Duodenal mucosa (tissue), 2 donors: ENCODE results near the gene PGM2.
"Not testable (repeated sequence)": the region's sequence is repeated elsewhere in the genome, so short reads cannot be mapped to it uniquely, and the experiment has no call there.

Experiments used
- H3K27ac ChIP-seq: one replicate; pipeline ENCODE4 v1.7.0; 2013; ENCODE audit warnings: low read depth, low read length
- H3K27me3 ChIP-seq, 2 donors: one replicate each; pipeline ENCODE4 v1.7.0; 2013; ENCODE audit warnings: low read length in 2 of 2, control low read depth in 1 of 2; ENCODE audit not compliant: insufficient read depth in 2 of 2, control insufficient read depth in 1 of 2
- H3K36me3 ChIP-seq, 2 donors: one replicate each; pipeline ENCODE4 v1.7.0; 2013; ENCODE audit warnings: low read length in 2 of 2, control low read depth in 1 of 2; ENCODE audit not compliant: insufficient read depth in 2 of 2, control insufficient read depth in 1 of 2
- H3K4me1 ChIP-seq, 2 donors: one replicate each; pipeline ENCODE4 v1.7.0; 2013; ENCODE audit warnings: low read length in 2 of 2, control low read depth in 1 of 2; ENCODE audit not compliant: insufficient read depth in 2 of 2, control insufficient read depth in 1 of 2
- H3K4me3 ChIP-seq, 2 donors: one replicate each; pipeline ENCODE4 v1.7.0; 2013; ENCODE audit warnings: low read length in 2 of 2, low read depth in 1 of 2
- H3K9ac ChIP-seq, 2 donors: one replicate each; pipeline ENCODE4 v1.7.0; 2013; ENCODE audit warnings: low read length in 2 of 2, low read depth in 1 of 2
- H3K9me3 ChIP-seq, 2 donors: one replicate each; pipeline ENCODE4 v1.7.0; 2013; ENCODE audit warnings: low read length in 2 of 2, control low read depth in 1 of 2; ENCODE audit not compliant: control insufficient read depth in 1 of 2

Gene PGM2

DNA sequence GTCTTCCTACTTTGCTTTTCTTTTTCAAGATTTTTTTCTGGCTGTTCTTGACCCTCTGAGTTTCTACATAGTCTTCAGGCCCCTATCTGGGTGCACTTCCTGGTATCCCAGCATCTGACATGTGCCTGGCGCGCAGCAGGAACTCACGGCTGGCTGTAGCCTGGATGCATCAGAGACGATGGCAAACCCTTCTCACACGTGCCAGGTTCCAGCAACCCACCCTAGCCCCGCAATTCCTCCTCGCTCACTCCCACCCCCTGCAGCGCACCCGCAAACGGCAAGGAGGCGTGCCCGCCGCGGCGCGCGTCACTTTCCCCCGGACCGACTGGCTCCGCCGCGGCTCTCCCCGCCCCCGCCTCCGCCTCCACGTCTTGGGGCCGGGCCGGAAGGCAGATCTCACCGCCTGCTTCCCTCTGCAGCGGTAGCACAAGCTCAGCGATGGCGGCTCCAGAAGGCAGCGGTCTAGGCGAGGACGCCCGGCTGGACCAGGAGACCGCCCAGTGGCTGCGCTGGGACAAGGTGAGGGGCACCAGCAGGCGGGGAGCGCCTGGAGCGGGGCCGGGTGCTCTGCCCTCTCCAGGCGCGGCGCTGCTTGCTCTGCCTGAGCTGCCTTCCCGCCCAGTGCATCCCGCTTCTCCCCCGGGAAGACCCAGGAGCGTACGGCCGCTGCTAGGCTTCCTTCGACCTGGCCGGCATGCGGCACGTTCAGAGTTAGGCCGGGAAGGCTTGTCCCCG is at the start of gene PGM2:
TSS of gene PGM2 (plus strand) at position 392 of the 735 bp plus-strand sequence. CDS start at position 439, 47 bp downstream.
- H3K36me3 ChIP-seq = peaks cover 4 to 15% of the 10 kb centered on the region in 2 donors
- H3K4me1 ChIP-seq = peaks cover 22% of the 10 kb centered on the region in 2 donors
- H3K9ac ChIP-seq = peak within 1 kb of the TSS; percentile 87 to 95
- peak within 1 kb of the TSS; percentile 79 for H3K27ac ChIP-seq
- no peaks in the 10 kb centered on the region for H3K9me3 ChIP-seq
- no peaks in the 10 kb centered on the region for H3K27me3 ChIP-seq
- peak within 1 kb of the TSS; percentile 91 to 96 for H3K4me3 ChIP-seq

DNA sequence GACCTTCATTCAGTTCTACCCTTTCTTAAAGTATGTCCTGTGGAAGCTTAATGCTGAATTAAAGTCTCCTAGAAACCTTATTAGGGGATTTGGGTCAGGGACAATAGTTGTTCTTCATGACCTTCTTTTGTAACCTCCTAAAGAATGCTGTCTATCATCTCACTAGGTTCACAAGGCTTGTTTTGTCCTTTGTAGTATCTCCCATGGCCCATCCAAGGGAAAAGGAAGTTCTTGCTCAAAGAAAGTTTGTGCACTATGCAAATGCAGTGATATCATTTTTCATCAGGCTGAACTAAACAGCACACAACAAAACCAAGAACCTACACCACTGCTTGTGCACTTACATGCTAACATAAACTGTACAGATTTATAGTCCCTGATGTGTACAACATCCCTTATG is 46.6 kb upstream of the PGM2 start:
- Histone ChIP-seq H3K4me1 (no peaks in the 10 kb centered on the region), H3K9me3 (no peaks in the 10 kb centered on the region), H3K4me3 (no peak overlapping the region), H3K36me3 (no peaks in the 10 kb centered on the region), H3K27me3 (no peaks in the 10 kb centered on the region), H3K9ac (no peak overlapping the region), H3K27ac (no peak overlapping the region)

DNA sequence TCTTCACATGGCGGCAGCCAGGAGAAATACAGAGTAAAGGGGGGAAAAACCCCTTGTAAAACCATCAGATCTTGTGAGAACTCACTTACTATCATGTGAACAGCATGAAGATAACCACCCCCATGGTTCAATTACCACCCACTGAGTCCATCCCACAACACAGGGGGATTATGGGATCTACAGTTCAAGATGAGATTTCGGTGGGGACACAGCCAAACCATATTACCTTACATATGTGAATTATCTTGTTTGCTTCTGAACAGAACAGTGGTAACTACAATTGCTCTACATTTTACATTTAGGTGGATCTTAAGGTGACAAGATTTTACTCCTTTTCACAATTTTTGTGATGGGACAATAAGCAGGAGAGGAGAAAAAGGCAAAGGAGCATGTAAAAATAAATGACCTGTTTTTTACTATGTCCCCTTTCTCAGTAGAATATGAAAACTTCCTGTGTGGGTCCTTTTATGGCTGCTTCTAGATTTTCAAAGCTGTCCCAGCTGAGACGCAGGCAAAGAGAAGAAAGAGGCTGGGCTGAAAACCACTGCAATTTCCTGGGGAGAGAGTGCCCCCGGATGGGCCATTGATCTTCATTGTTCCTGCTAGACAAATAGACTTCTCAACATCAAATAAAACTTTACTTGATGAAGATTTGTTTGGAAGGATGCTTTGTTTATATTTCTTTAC is 45.9 kb upstream of the PGM2 start:
- H3K27ac ChIP-seq = no peak overlapping the region
- no peaks in the 10 kb centered on the region for H3K36me3 ChIP-seq
- H3K27me3 ChIP-seq = no peaks in the 10 kb centered on the region
- no peak overlapping the region for H3K4me3 ChIP-seq
- no peaks in the 10 kb centered on the region for H3K4me1 ChIP-seq
- no peak overlapping the region for H3K9ac ChIP-seq
- H3K9me3 ChIP-seq = no peaks in the 10 kb centered on the region

DNA sequence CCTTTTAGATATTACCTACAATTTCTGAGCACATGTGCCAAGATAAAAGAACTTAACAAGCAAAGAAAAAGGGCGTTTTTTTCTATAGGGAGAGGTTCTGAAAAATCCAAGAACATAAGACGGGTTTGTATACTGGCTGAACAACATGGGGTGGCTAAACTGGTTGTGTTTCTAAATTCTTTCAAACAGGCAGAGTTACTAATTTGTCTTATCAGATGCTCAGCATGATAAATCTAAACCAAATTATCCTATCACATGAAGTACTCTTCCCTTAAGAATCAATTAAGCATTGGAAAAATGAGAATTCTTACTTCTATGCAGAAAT is 45.4 kb upstream of the PGM2 start:
- Histone ChIP-seq H3K36me3 (no peaks in the 10 kb centered on the region), H3K9me3 (no peaks in the 10 kb centered on the region), H3K4me3 (no peak overlapping the region), H3K9ac (no peak overlapping the region), H3K4me1 (no peaks in the 10 kb centered on the region), H3K27me3 (no peaks in the 10 kb centered on the region), H3K27ac (no peak overlapping the region)

DNA sequence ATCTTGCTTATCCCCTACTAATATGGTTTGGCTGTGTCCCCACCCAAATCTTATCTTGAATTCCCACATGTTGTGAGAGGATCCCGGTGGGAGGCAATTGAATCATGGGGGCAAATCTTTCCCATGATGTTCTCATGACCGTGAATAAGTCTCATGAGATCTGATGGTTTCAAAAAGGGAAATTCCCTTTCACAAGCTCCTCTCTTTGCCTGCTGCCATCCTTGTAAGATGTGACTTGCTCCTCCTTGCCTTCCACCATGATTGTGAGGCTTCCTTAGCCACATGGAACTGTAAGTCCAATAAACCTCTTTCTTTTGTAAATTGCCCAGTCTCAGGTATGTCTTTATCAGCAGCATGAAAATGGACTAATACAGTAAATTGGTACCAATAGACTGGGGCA is 40.2 kb upstream of the PGM2 start:
- not testable (repeated sequence) for H3K36me3 ChIP-seq, H3K27ac ChIP-seq, H3K27me3 ChIP-seq, H3K9ac ChIP-seq, H3K4me3 ChIP-seq, H3K9me3 ChIP-seq, H3K4me1 ChIP-seq

DNA sequence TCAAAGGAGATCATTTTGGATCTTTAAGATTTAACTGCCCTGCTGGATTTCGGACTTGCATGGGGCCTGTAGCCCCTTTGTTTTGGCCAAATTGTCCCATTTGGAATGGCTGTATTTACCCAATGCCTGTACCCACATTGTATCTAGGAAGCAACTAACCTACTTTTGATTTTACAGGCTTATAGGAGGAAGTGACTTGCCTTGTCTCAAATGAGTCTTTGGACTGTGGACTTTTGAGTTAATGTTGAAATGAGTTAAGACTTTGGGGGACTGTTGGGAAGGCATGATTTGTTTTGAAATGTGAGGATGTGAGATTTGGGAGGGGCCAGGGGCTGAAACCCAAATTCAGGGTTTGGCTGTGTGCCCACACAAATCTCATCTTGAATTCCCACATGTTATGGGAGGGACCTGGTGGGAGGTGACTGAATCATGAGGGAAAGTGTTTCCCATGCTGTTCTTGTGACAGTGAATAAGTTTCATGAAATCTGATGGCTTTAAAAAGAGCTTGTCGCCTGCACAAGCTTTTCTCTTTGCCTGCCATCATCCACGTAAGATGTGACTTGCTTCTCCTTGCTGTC is 38.5 kb upstream of the PGM2 start:
- H3K9me3 ChIP-seq, H3K27me3 ChIP-seq, H3K4me3 ChIP-seq, H3K9ac ChIP-seq, H3K4me1 ChIP-seq, H3K36me3 ChIP-seq, H3K27ac ChIP-seq: not testable (repeated sequence)

DNA sequence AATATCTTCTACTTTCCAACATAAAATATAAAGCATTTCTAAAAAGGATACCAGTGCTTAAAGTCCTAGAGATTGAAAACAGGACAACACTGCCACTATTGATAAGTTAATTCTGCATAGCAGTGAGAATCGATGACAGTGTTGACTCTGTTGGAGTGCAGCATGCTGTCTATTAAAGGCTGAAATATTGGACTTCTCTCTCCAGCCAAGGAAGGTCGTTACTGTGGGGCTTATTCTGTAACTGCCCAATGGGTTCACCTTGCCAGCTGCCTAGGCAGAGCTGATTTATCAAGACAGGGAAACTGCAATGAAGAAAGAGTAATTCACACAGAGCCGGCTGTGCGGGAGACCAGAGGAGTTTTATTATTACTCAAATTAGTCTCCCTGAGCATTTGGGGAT is 37.7 kb upstream of the PGM2 start:
- Histone ChIP-seq H3K36me3 (no peaks in the 10 kb centered on the region), H3K27me3 (no peaks in the 10 kb centered on the region), H3K9ac (no peak overlapping the region), H3K27ac (no peak overlapping the region), H3K4me3 (no peak overlapping the region), H3K9me3 (no peaks in the 10 kb centered on the region), H3K4me1 (no peaks in the 10 kb centered on the region)

DNA sequence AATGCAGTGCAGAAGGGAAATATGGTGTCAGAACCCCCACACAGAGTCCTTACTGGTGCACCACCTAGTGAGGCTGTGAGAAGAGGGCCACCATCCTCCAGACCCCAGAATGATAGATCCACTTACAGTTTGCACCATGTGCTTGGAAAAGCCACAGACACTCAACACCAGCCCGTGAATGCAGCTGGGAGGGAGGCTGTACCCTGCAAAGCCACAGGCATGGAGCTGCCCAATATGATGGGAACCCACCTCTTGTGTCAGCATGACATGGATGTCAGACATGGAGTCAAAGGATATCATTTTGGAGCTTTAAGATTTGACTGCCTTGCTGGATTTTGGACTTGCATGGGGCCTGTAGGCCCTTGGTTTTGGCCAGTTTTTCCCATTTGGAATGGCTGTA is 34.2 kb upstream of the PGM2 start:
- Histone ChIP-seq H3K9me3 (no peaks in the 10 kb centered on the region), H3K27ac (no peak overlapping the region), H3K4me1 (peaks cover 0 to 1% of the 10 kb centered on the region in 2 donors), H3K9ac (no peak overlapping the region), H3K27me3 (no peaks in the 10 kb centered on the region), H3K36me3 (no peaks in the 10 kb centered on the region), H3K4me3 (no peak overlapping the region)

DNA sequence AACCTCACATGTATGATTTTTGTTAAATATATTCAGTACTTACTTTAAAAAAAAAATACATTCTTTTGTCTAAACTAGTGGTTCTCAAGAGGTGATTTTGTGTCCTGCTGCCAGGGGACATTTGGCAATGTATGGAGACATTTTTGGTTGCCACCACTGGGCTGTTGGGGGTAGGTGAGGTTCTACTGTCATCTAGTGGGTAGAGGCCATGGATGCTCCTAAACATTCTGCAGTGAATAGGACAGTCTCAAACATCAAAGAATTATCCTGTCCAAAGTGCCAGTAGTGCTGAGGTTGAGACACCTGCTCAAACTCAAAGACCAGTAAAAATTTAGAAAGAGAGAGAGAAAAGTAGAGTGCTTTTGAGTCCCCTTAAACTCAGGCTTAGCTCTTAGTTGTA is 32.9 kb upstream of the PGM2 start:
- no peaks in the 10 kb centered on the region for H3K36me3 ChIP-seq
- H3K27ac ChIP-seq = no peak overlapping the region

DNA sequence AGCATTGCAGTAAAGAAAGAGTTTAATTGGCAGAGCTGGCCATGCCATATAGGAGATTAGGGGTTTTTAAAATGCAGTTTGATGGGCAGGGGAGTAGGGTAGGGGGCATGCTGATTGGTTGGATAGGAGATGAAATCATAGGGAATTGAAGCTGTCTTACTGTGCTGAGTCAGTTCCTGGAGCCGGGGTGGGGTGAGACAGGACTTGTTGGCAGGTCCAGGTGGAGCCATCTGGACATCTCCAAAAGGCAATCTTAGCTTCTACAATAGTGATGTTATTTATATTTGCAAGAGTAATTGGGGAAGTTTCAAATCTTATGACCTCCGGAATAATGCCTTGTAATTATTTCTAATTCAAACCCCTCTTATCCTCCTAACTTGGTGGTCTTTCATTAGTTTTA is 32.4 kb upstream of the PGM2 start:
- Histone ChIP-seq H3K4me3 (no peak overlapping the region), H3K27ac (no peak overlapping the region), H3K9me3 (no peaks in the 10 kb centered on the region), H3K36me3 (no peaks in the 10 kb centered on the region), H3K4me1 (peaks cover 0 to 6% of the 10 kb centered on the region in 2 donors), H3K9ac (no peak overlapping the region), H3K27me3 (no peaks in the 10 kb centered on the region)

More for the DNA sequence above, 32.9 kb upstream of the PGM2 start:
- Histone ChIP-seq H3K9ac (no peak overlapping the region), H3K27me3 (no peaks in the 10 kb centered on the region), H3K9me3 (no peaks in the 10 kb centered on the region), H3K4me1 (peaks cover 0 to 6% of the 10 kb centered on the region in 2 donors), H3K4me3 (no peak overlapping the region)
